Measurements from ENCODE around the gene PCSK6.
"Not testable (repeated sequence)": the region's sequence is repeated elsewhere in the genome, so short reads cannot be mapped to it uniquely, and the experiment has no call there.

The PCSK6 gene

GRCh38 chr15:101407439-101407838 lies 82.1 kb downstream of the PCSK6 start:
- Histone ChIP-seq H3K27me3 (ENCODE audit: insufficient read depth, low read length) (no peaks in the 10 kb centered on the region), H3K9ac (ENCODE audit: low read depth, low read length) (no peak overlapping the region), H3K36me3 (ENCODE audit: insufficient read depth, low read depth, low read length) (no peaks in the 10 kb centered on the region), H3K4me3 (ENCODE audit: low read length) (no peak overlapping the region), H3K9me3 (ENCODE audit: insufficient read depth, low read depth, low read length) (no peaks in the 10 kb centered on the region), H3K27ac (ENCODE audit: low read length) (no peak overlapping the region), H3K4me1 (ENCODE audit: insufficient read depth, low read length) (peaks cover 12% of the 10 kb centered on the region; the same call in 1 of the 2 replicates)

GRCh38 chr15:101406526-101407195 lies 82.8 kb downstream of the PCSK6 start:
- no peaks in the 10 kb centered on the region for H3K36me3 ChIP-seq (ENCODE audit: insufficient read depth, low read depth, low read length)
- H3K9me3 ChIP-seq (ENCODE audit: insufficient read depth, low read depth, low read length), result no peaks in the 10 kb centered on the region
- H3K4me3 ChIP-seq (ENCODE audit: low read length), result no peak overlapping the region
- peaks cover 12% of the 10 kb centered on the region; the same call in 1 of the 2 replicates for H3K4me1 ChIP-seq (ENCODE audit: insufficient read depth, low read length)
- no peaks in the 10 kb centered on the region for H3K27me3 ChIP-seq (ENCODE audit: insufficient read depth, low read length)
- no peak overlapping the region for H3K9ac ChIP-seq (ENCODE audit: low read depth, low read length)
- H3K27ac ChIP-seq (ENCODE audit: low read length), result no peak overlapping the region

- Histone ChIP-seq H3K9ac (ENCODE audit: low read depth, low read length) (no peak overlapping the region), H3K4me3 (ENCODE audit: low read length) (no peak overlapping the region), H3K27ac (ENCODE audit: low read length) (no peak overlapping the region), H3K4me1 (ENCODE audit: insufficient read depth, low read length) (peaks cover 12% of the 10 kb centered on the region; the same call in 1 of the 2 replicates), H3K27me3 (ENCODE audit: insufficient read depth, low read length) (no peaks in the 10 kb centered on the region), H3K36me3 (ENCODE audit: insufficient read depth, low read depth, low read length) (no peaks in the 10 kb centered on the region), H3K9me3 (ENCODE audit: insufficient read depth, low read depth, low read length) (no peaks in the 10 kb centered on the region)
Measured at GRCh38 chr15:101406036-101406435, 83.5 kb downstream of the PCSK6 start.

GRCh38 chr15:101404245-101404644 lies 85.3 kb downstream of the PCSK6 start:
- Histone ChIP-seq H3K4me3 (ENCODE audit: low read length) (no peak overlapping the region), H3K27ac (ENCODE audit: low read length) (no peak overlapping the region), H3K9me3 (ENCODE audit: insufficient read depth, low read depth, low read length) (no peaks in the 10 kb centered on the region), H3K27me3 (ENCODE audit: insufficient read depth, low read length) (no peaks in the 10 kb centered on the region), H3K9ac (ENCODE audit: low read depth, low read length) (no peak overlapping the region), H3K4me1 (ENCODE audit: insufficient read depth, low read length) (peaks cover 6% of the 10 kb centered on the region; the same call in 1 of the 2 replicates), H3K36me3 (ENCODE audit: insufficient read depth, low read depth, low read length) (no peaks in the 10 kb centered on the region)

GRCh38 chr15:101402883-101403282 lies 86.6 kb downstream of the PCSK6 start:
- not testable (repeated sequence) for H3K36me3 ChIP-seq (ENCODE audit: insufficient read depth, low read depth, low read length); H3K27ac ChIP-seq (ENCODE audit: low read length); H3K27me3 ChIP-seq (ENCODE audit: insufficient read depth, low read length); H3K4me1 ChIP-seq (ENCODE audit: insufficient read depth, low read length); H3K9ac ChIP-seq (ENCODE audit: low read depth, low read length); H3K9me3 ChIP-seq (ENCODE audit: insufficient read depth, low read depth, low read length); H3K4me3 ChIP-seq (ENCODE audit: low read length)

- H3K4me1 ChIP-seq (ENCODE audit: insufficient read depth, low read length), result peaks cover 3% of the 10 kb centered on the region; the same call in 1 of the 2 replicates
- no peaks in the 10 kb centered on the region for H3K36me3 ChIP-seq (ENCODE audit: insufficient read depth, low read depth, low read length)
- no peak overlapping the region for H3K9ac ChIP-seq (ENCODE audit: low read depth, low read length)
- H3K27me3 ChIP-seq (ENCODE audit: insufficient read depth, low read length), result no peaks in the 10 kb centered on the region
- no peaks in the 10 kb centered on the region for H3K9me3 ChIP-seq (ENCODE audit: insufficient read depth, low read depth, low read length)
- no peak overlapping the region for H3K27ac ChIP-seq (ENCODE audit: low read length)
- H3K4me3 ChIP-seq (ENCODE audit: low read length), result no peak overlapping the region
Measured at GRCh38 chr15:101401286-101401685, 88.2 kb downstream of the PCSK6 start.

- H3K4me1 ChIP-seq (ENCODE audit: insufficient read depth, low read length), result 0 out of 2 replicates have a peak, but pooled peaks cover 3% of the 10 kb centered on the region
- H3K27me3 ChIP-seq (ENCODE audit: insufficient read depth, low read length), result no peaks in the 10 kb centered on the region
- no peak overlapping the region for H3K9ac ChIP-seq (ENCODE audit: low read depth, low read length)
- no peak overlapping the region for H3K27ac ChIP-seq (ENCODE audit: low read length)
- no peaks in the 10 kb centered on the region for H3K36me3 ChIP-seq (ENCODE audit: insufficient read depth, low read depth, low read length)
- H3K4me3 ChIP-seq (ENCODE audit: low read length), result no peak overlapping the region
- no peaks in the 10 kb centered on the region for H3K9me3 ChIP-seq (ENCODE audit: insufficient read depth, low read depth, low read length)
Measured at GRCh38 chr15:101399431-101399830, 90.1 kb downstream of the PCSK6 start.

GRCh38 chr15:101398247-101398646 lies 91.3 kb downstream of the PCSK6 start:
- Histone ChIP-seq H3K9ac (ENCODE audit: low read depth, low read length) (no peak overlapping the region), H3K4me1 (ENCODE audit: insufficient read depth, low read length) (0 out of 2 replicates have a peak, but pooled peaks cover 3% of the 10 kb centered on the region), H3K9me3 (ENCODE audit: insufficient read depth, low read depth, low read length) (no peaks in the 10 kb centered on the region), H3K27me3 (ENCODE audit: insufficient read depth, low read length) (no peaks in the 10 kb centered on the region), H3K4me3 (ENCODE audit: low read length) (no peak overlapping the region), H3K36me3 (ENCODE audit: insufficient read depth, low read depth, low read length) (no peaks in the 10 kb centered on the region), H3K27ac (ENCODE audit: low read length) (no peak overlapping the region)

- Histone ChIP-seq H3K27me3 (ENCODE audit: insufficient read depth, low read length) (no peaks in the 10 kb centered on the region), H3K9me3 (ENCODE audit: insufficient read depth, low read depth, low read length) (no peaks in the 10 kb centered on the region), H3K27ac (ENCODE audit: low read length) (no peak overlapping the region), H3K36me3 (ENCODE audit: insufficient read depth, low read depth, low read length) (no peaks in the 10 kb centered on the region), H3K4me3 (ENCODE audit: low read length) (no peak overlapping the region), H3K4me1 (ENCODE audit: insufficient read depth, low read length) (0 out of 2 replicates have a peak, but pooled peaks cover 3% of the 10 kb centered on the region), H3K9ac (ENCODE audit: low read depth, low read length) (no peak overlapping the region)
Measured at GRCh38 chr15:101397521-101398003, 91.9 kb downstream of the PCSK6 start.

- no peaks in the 10 kb centered on the region for H3K9me3 ChIP-seq (ENCODE audit: insufficient read depth, low read depth, low read length)
- H3K36me3 ChIP-seq (ENCODE audit: insufficient read depth, low read depth, low read length), result no peaks in the 10 kb centered on the region
- no peak overlapping the region for H3K27ac ChIP-seq (ENCODE audit: low read length)
- no peak overlapping the region for H3K4me3 ChIP-seq (ENCODE audit: low read length)
- 0 out of 2 replicates have a peak, but pooled peaks cover 3% of the 10 kb centered on the region for H3K4me1 ChIP-seq (ENCODE audit: insufficient read depth, low read length)
- no peaks in the 10 kb centered on the region for H3K27me3 ChIP-seq (ENCODE audit: insufficient read depth, low read length)
- H3K9ac ChIP-seq (ENCODE audit: low read depth, low read length), result no peak overlapping the region
Measured at GRCh38 chr15:101396484-101397261, 92.8 kb downstream of the PCSK6 start.

- H3K9me3 ChIP-seq (ENCODE audit: insufficient read depth, low read depth, low read length), result no peaks in the 10 kb centered on the region
Measured at GRCh38 chr15:101394654-101395053, 94.9 kb downstream of the PCSK6 start.

More at GRCh38 chr15:101394654-101395053, 94.9 kb downstream of the PCSK6 start:
- Histone ChIP-seq H3K27me3 (ENCODE audit: insufficient read depth, low read length) (no peaks in the 10 kb centered on the region), H3K9ac (ENCODE audit: low read depth, low read length) (no peak overlapping the region), H3K27ac (ENCODE audit: low read length) (no peak overlapping the region), H3K4me1 (ENCODE audit: insufficient read depth, low read length) (0 out of 2 replicates have a peak, but pooled peaks cover 3% of the 10 kb centered on the region), H3K36me3 (ENCODE audit: insufficient read depth, low read depth, low read length) (no peaks in the 10 kb centered on the region), H3K4me3 (ENCODE audit: low read length) (no peak overlapping the region)
